HepG2 (cell line): ENCODE measurements around the gene LUM.

Experiments used
- KDM5B ChIP-seq: sonication (generic); formaldehyde crosslinking; IDR thresholded peaks from 2 replicates; pipeline ENCODE4 v1.4.0; 2020; ENCODE audit warnings: missing genetic modification reagents, mild to moderate bottlenecking, borderline replicate concordance
- NFE2L2 ChIP-seq: fragments of 150-350 bp; IDR thresholded peaks from 2 replicates; pipeline ENCODE4 v1.6.1; 2014; ENCODE audit warnings: low read length
- NFIC ChIP-seq: IDR thresholded peaks from 2 replicates; pipeline ENCODE4 v1.6.1; 2012; ENCODE audit warnings: mild to moderate bottlenecking, low read length, inconsistent platforms
- TCF7L2 ChIP-seq: IDR thresholded peaks from 2 replicates; pipeline ENCODE4 v1.6.1; 2011; ENCODE audit warnings: mild to moderate bottlenecking, low read depth, low read length, moderate library complexity
- ZNF138 ChIP-seq: sonication (generic); formaldehyde crosslinking; IDR thresholded peaks from 2 replicates; pipeline ENCODE4 v1.5.0; 2020; ENCODE audit warnings: mild to moderate bottlenecking, low read depth, missing genetic modification reagents
- ZNF274 ChIP-seq: sonication (generic); formaldehyde crosslinking; IDR thresholded peaks from 2 replicates; pipeline ENCODE4 v1.5.1; 2020; ENCODE audit warnings: mild to moderate bottlenecking, missing genetic modification reagents
- TF ChIP-seq, protein P1 (sequence below): sonication (generic); formaldehyde crosslinking; IDR thresholded peaks from 2 replicates; pipeline ENCODE4 v1.9.0; 2021; ENCODE audit warnings: missing genetic modification reagents, borderline replicate concordance
- TF ChIP-seq, protein P2 (sequence below): sonication (generic); formaldehyde crosslinking; IDR thresholded peaks from 2 replicates; pipeline ENCODE4 v1.5.0; 2020; ENCODE audit warnings: mild to moderate bottlenecking, missing genetic modification reagents, moderate library complexity

DNA sequence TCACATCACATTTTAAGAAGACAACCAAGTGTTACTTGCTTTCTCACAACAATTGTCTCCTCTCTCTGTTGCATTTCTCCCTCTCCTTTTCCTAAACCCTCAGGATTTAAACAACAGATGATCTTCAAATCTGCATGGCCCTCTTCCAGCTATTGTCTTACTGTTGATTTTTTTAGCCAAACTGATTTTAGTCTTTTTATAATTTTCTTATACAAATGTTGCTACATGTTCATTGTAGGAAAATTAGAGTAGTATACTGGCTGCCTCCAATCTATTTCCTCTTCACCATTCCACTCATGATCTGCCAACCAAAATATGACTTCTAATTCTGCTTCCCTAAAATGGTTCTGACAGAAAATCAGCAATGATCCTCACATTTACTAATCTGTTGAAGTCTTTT, 52.1 kb downstream of the LUM start:
- TF ChIP-seq NFE2L2: no peak
- TF ChIP-seq, protein P1, sequence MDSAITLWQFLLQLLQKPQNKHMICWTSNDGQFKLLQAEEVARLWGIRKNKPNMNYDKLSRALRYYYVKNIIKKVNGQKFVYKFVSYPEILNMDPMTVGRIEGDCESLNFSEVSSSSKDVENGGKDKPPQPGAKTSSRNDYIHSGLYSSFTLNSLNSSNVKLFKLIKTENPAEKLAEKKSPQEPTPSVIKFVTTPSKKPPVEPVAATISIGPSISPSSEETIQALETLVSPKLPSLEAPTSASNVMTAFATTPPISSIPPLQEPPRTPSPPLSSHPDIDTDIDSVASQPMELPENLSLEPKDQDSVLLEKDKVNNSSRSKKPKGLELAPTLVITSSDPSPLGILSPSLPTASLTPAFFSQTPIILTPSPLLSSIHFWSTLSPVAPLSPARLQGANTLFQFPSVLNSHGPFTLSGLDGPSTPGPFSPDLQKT: no peak
- TF ChIP-seq KDM5B (CRISPR knock-in tag): no peak
- no peak for TF ChIP-seq ZNF138
- TF ChIP-seq, protein P2, sequence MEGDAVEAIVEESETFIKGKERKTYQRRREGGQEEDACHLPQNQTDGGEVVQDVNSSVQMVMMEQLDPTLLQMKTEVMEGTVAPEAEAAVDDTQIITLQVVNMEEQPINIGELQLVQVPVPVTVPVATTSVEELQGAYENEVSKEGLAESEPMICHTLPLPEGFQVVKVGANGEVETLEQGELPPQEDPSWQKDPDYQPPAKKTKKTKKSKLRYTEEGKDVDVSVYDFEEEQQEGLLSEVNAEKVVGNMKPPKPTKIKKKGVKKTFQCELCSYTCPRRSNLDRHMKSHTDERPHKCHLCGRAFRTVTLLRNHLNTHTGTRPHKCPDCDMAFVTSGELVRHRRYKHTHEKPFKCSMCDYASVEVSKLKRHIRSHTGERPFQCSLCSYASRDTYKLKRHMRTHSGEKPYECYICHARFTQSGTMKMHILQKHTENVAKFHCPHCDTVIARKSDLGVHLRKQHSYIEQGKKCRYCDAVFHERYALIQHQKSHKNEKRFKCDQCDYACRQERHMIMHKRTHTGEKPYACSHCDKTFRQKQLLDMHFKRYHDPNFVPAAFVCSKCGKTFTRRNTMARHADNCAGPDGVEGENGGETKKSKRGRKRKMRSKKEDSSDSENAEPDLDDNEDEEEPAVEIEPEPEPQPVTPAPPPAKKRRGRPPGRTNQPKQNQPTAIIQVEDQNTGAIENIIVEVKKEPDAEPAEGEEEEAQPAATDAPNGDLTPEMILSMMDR: no peak
- TF ChIP-seq ZNF274 (CRISPR knock-in tag): no peak
- TF ChIP-seq TCF7L2: no peak
- TF ChIP-seq NFIC: no peak
